Progenitor cell of endocrine pancreas (in vitro differentiated cells): ENCODE data around the gene GARIN5A. TPM values are rescaled to one million over a fixed set of nuclear protein-coding genes. Genes with fewer than 3 reads are reported as not detected.

Experiments
- DNase-seq: peaks from one replicate; pipeline ENCODE4 v3.0.0; 2021; ENCODE audit warnings: low spot score; ENCODE audit not compliant: unreplicated experiment
- H3K27ac Mint-ChIP-seq: 2 replicates; pipeline ENCODE4 v1.8.0; 2021; ENCODE audit warnings: mild to moderate bottlenecking, moderate library complexity, mixed read lengths
- H3K27me3 Mint-ChIP-seq: 2 replicates; pipeline ENCODE4 v1.8.0; 2021; ENCODE audit warnings: mixed read lengths
- H3K36me3 Mint-ChIP-seq: 2 replicates; pipeline ENCODE4 v1.8.0; 2022; ENCODE audit warnings: mixed read lengths; ENCODE audit not compliant: insufficient read depth
- H3K4me1 Mint-ChIP-seq: 2 replicates; pipeline ENCODE4 v1.8.0; 2021; ENCODE audit warnings: low read depth, mixed read lengths
- H3K4me3 Mint-ChIP-seq: 2 replicates; pipeline ENCODE4 v1.8.0; 2021; ENCODE audit warnings: low read depth, mild to moderate bottlenecking, moderate library complexity, mixed read lengths
- H3K9me3 Mint-ChIP-seq: 2 replicates; pipeline ENCODE4 v1.8.0; 2021; ENCODE audit warnings: low read depth, mixed read lengths
- total RNA-seq: library from RNA; stranded (reverse); gene quantifications from 2 replicates; pipeline ENCODE4 v1.2.1, GENCODE V29; 2021
- TF ChIP-seq, protein P1 (sequence below): fragments of 200-600 bp; sonication (generic); IDR thresholded peaks from one replicate; pipeline ENCODE4 v1.5.0; 2021; ENCODE audit warnings: antibody characterized with exemption, mild to moderate bottlenecking; ENCODE audit not compliant: unreplicated experiment

The GARIN5A gene
- total RNA-seq, 1 donor from 2014 or later, result 11.6 TPM

DNA sequence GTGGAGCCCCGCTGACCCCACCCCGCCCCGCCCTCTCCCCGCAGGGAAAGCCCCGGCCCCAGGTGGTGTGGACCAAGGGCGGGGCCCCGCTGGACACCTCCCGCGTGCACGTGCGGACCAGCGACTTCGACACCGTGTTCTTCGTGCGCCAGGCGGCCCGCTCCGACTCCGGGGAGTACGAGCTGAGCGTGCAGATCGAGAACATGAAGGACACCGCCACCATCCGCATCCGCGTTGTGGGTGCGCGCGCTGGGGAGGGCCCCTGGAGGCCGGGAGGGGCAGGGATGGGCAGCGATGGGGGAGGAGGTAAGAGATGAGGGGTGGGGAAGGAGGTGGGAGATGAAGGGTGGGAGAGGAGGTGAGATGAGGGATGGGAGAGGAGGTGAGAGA, 17.6 kb downstream of the GARIN5A start:
- Mint-ChIP-seq H3K4me1 (no peaks in the 10 kb centered on the region), H3K4me3 (no peak overlapping the region), H3K9me3 (no peaks in the 10 kb centered on the region), H3K27ac (no peak overlapping the region), H3K27me3 (peaks cover 4% of the 10 kb centered on the region), H3K36me3 (no peaks in the 10 kb centered on the region)
- DNase-seq, result no peak
- TF ChIP-seq, protein P1, sequence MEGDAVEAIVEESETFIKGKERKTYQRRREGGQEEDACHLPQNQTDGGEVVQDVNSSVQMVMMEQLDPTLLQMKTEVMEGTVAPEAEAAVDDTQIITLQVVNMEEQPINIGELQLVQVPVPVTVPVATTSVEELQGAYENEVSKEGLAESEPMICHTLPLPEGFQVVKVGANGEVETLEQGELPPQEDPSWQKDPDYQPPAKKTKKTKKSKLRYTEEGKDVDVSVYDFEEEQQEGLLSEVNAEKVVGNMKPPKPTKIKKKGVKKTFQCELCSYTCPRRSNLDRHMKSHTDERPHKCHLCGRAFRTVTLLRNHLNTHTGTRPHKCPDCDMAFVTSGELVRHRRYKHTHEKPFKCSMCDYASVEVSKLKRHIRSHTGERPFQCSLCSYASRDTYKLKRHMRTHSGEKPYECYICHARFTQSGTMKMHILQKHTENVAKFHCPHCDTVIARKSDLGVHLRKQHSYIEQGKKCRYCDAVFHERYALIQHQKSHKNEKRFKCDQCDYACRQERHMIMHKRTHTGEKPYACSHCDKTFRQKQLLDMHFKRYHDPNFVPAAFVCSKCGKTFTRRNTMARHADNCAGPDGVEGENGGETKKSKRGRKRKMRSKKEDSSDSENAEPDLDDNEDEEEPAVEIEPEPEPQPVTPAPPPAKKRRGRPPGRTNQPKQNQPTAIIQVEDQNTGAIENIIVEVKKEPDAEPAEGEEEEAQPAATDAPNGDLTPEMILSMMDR, result no peak

DNA sequence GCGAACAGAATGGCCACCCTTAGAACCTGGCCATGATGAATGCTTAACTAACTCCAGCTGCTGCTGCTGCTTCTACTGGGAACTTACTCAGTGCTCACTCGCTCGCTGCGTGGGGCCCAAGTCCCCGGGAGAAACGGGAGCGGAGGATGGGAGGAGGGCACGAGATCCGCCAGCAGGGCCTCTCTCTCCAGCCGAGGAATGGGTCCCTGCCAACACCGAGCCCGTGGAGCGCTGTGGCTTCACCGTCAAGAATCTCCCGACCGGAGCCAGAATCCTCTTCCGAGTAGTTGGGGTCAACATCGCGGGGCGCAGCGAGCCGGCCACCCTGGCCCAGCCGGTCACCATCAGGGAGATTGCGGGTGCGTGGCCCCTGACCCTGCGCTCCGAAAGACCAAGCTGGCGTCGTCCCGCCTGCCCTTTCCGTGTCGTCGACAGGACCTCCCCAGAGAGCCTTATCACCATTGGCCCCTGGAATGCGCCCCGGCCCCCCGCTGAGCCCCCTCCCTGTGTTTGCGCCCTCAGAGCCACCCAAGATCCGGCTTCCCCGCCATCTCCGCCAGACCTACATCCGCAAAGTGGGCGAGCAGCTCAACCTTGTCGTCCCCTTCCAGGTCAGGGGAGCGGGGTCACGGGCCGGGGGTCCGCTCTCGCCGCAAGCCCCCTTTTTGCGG, 18.1 kb downstream of the GARIN5A start:
- TF ChIP-seq, protein P1, result no peak
- no peaks in the 10 kb centered on the region for H3K4me1 Mint-ChIP-seq
- no peak overlapping the region for H3K4me3 Mint-ChIP-seq
- no peaks in the 10 kb centered on the region for H3K9me3 Mint-ChIP-seq
- H3K36me3 Mint-ChIP-seq, result no peaks in the 10 kb centered on the region
- H3K27me3 Mint-ChIP-seq, result peaks cover 4% of the 10 kb centered on the region
- DNase-seq, result no peak
- H3K27ac Mint-ChIP-seq, result no peak overlapping the region

DNA sequence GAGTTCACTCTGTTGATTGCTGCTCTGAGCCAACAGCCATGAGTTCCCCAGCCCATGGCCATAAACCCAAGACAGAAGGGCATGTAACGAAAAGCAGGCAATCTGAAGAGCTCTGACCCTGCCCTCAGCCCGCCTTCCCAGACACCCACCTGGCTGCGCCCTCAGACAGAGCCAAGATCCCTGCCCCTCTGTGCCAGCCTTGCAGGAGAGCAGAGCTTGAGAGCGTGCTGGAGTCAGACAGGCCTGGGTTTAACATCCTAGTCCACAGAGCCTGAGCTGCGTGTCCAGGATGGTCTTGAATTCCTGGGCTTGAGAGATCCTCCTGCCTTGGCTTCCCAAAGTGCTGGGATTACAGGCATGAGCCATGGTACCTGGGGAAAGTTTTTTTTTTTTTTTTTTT, 19.3 kb downstream of the GARIN5A start:
- Mint-ChIP-seq H3K4me3 (no peak overlapping the region), H3K36me3 (no peaks in the 10 kb centered on the region), H3K27ac (no peak overlapping the region), H3K9me3 (no peaks in the 10 kb centered on the region), H3K4me1 (no peaks in the 10 kb centered on the region), H3K27me3 (peaks cover 4% of the 10 kb centered on the region)
- no peak for DNase-seq
- TF ChIP-seq, protein P1, result no peak

DNA sequence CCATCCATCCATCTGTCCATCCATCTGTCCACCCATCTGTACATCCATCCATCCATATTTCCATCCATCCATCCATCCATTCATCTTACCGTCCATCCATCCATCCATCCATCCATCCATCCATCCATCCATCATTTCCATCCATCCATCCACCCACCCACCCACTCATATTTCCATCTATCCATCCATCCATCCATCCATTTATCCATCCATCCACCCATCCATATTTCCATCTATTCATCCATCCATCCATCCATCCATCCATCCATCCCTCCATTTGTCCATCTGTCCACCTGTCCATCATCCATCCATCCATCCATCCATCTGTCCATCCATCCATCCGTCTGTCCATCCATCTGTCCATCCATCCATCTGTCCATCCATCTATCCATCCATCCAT, 20.7 kb downstream of the GARIN5A start:
- no peaks in the 10 kb centered on the region for H3K9me3 Mint-ChIP-seq
- H3K4me3 Mint-ChIP-seq, result no peak overlapping the region
- no peak overlapping the region for H3K27ac Mint-ChIP-seq
- TF ChIP-seq, protein P1, result no peak
- H3K27me3 Mint-ChIP-seq, result peaks cover 7% of the 10 kb centered on the region
- no peaks in the 10 kb centered on the region for H3K36me3 Mint-ChIP-seq
- H3K4me1 Mint-ChIP-seq, result no peaks in the 10 kb centered on the region
- DNase-seq, result no peak

DNA sequence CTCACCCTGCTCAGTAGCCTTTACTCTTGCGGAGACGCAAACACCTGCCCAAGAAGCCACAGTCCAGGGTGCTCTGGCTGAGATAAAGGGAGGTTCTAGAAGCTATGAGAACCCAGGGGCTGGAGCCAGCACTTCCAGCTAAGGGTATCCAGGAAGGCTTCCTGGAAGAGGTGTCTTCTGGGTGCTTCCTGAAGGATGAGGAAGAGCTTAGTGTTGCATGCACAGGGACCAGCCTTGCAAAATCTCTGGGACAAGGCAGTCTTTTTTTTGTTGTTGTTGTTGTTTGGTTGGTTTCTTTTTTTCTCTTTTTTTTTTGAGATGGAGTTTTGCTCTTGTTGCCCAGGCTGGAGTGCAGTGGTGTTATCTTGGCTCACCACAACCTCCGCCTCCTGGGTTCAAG, 23.4 kb downstream of the GARIN5A start:
- H3K4me1 Mint-ChIP-seq, result no peaks in the 10 kb centered on the region
- no peaks in the 10 kb centered on the region for H3K36me3 Mint-ChIP-seq
- peaks cover 7% of the 10 kb centered on the region for H3K27me3 Mint-ChIP-seq
- no peak overlapping the region for H3K27ac Mint-ChIP-seq
- DNase-seq, result no peak
- TF ChIP-seq, protein P1, result no peak
- no peak overlapping the region for H3K4me3 Mint-ChIP-seq
- no peaks in the 10 kb centered on the region for H3K9me3 Mint-ChIP-seq
